ENCODE measurements around the gene AKT3. TPM values are rescaled to one million over a fixed set of nuclear protein-coding genes. Genes with fewer than 3 reads are reported as not detected.

AKT3 gene
- total RNA-seq, 5 donors from 2014 or later (not counting 1 experiment from before 2014, with no cell fraction given), result 94.5 to 124 (median 112) TPM

GRCh38 chr1:243488459-243489157, 361.4 kb downstream of the AKT3 start:
- CTCF ChIA-PET, result no interaction called here
- Mint-ChIP-seq H3K4me1 (peaks cover 0 to 8% (median 5%) of the 10 kb centered on the region in 3 donors), H3K27me3 (no peaks in the 10 kb centered on the region), H3K27ac (no peak overlapping the region), H3K4me3 (no peak overlapping the region), H3K9me3 (no peaks in the 10 kb centered on the region), H3K36me3 (no peaks in the 10 kb centered on the region)
- Histone ChIP-seq H3K9me3 (no peaks in the 10 kb centered on the region), H3K4me3 (ENCODE audit: control insufficient read depth in 1 of 2, extremely low read depth in 1 of 2, low read length in 1 of 2) (no peak overlapping the region), H3K36me3 (ENCODE audit: control insufficient read depth in 2 of 2, extremely low read depth in 1 of 2, insufficient read depth in 1 of 2, low read length in 1 of 2) (peaks cover 0 to 15% of the 10 kb centered on the region in 2 donors), H3K27ac (ENCODE audit: low read length) (no peak overlapping the region), H3K27me3 (replicated peaks in 1 of 2; ENCODE audit: control insufficient read depth in 2 of 2, extremely low read depth in 1 of 2, insufficient read depth in 2 of 2, low read length in 1 of 2) (no peaks in the 10 kb centered on the region), H3K4me1 (ENCODE audit: control insufficient read depth in 1 of 2, extremely low read depth in 1 of 2, insufficient read depth in 2 of 2, low read length in 2 of 2) (peaks cover 0 to under 1% of the 10 kb centered on the region in 2 experiments)
- no peak for DNase-seq
- no peak for ATAC-seq (replicated peaks in 1 of 4)
- POLR2A ChIA-PET, result no interaction called here
- 93% methylated on average over 16 of the region's 20 CpGs for WGBS (ENCODE audit: insufficient coverage)

- no peak overlapping the region for H3K27ac ChIP-seq (ENCODE audit: low read length)
- H3K27me3 ChIP-seq (replicated peaks in 1 of 2; ENCODE audit: control insufficient read depth in 2 of 2, extremely low read depth in 1 of 2, insufficient read depth in 2 of 2, low read length in 1 of 2), result peaks cover 0 to 2% of the 10 kb centered on the region in 2 experiments
- peaks cover 2 to 8% of the 10 kb centered on the region in 2 experiments for H3K4me1 ChIP-seq (ENCODE audit: control insufficient read depth in 1 of 2, extremely low read depth in 1 of 2, insufficient read depth in 2 of 2, low read length in 2 of 2)
- DNase-seq (peak in 1 of 35 experiments; percentile 20), ATAC-seq (replicated peaks in 1 of 4) (no peak)
- Mint-ChIP-seq H3K9me3 (no peaks in the 10 kb centered on the region), H3K36me3 (no peaks in the 10 kb centered on the region), H3K4me1 (peaks cover 2 to 11% (median 9%) of the 10 kb centered on the region in 3 donors), H3K27me3 (no peaks in the 10 kb centered on the region), H3K27ac (no peak overlapping the region), H3K4me3 (no peak overlapping the region)
- no peaks in the 10 kb centered on the region for H3K9me3 ChIP-seq
- peaks cover 0 to 15% of the 10 kb centered on the region in 2 donors for H3K36me3 ChIP-seq (ENCODE audit: control insufficient read depth in 2 of 2, extremely low read depth in 1 of 2, insufficient read depth in 1 of 2, low read length in 1 of 2)
- ChIA-PET POLR2A (no interaction called here), CTCF (no interaction called here)
- WGBS (ENCODE audit: insufficient coverage), result 92% methylated on average over 39 of the region's 40 CpGs
- H3K4me3 ChIP-seq (ENCODE audit: control insufficient read depth in 1 of 2, extremely low read depth in 1 of 2, low read length in 1 of 2), result no peak overlapping the region
Observed at GRCh38 chr1:243487649-243488227, 362.3 kb downstream of the AKT3 start.

- 92% methylated on average over 10 of the region's 15 CpGs for WGBS (ENCODE audit: insufficient coverage)
- Mint-ChIP-seq H3K36me3 (no peaks in the 10 kb centered on the region), H3K9me3 (no peaks in the 10 kb centered on the region), H3K4me1 (peaks cover 8 to 17% (median 14%) of the 10 kb centered on the region in 3 donors), H3K27me3 (no peaks in the 10 kb centered on the region), H3K27ac (no peak overlapping the region), H3K4me3 (no peak overlapping the region)
- Histone ChIP-seq H3K4me1 (ENCODE audit: control insufficient read depth in 1 of 2, extremely low read depth in 1 of 2, insufficient read depth in 2 of 2, low read length in 2 of 2) (peaks cover 7 to 14% of the 10 kb centered on the region in 2 experiments), H3K4me3 (ENCODE audit: control insufficient read depth in 1 of 2, extremely low read depth in 1 of 2, low read length in 1 of 2) (no peak overlapping the region), H3K27me3 (replicated peaks in 1 of 2; ENCODE audit: control insufficient read depth in 2 of 2, extremely low read depth in 1 of 2, insufficient read depth in 2 of 2, low read length in 1 of 2) (peaks cover 0 to 8% of the 10 kb centered on the region in 2 experiments), H3K9me3 (no peaks in the 10 kb centered on the region), H3K36me3 (ENCODE audit: control insufficient read depth in 2 of 2, extremely low read depth in 1 of 2, insufficient read depth in 1 of 2, low read length in 1 of 2) (peaks cover 0 to 15% of the 10 kb centered on the region in 2 donors), H3K27ac (ENCODE audit: low read length) (no peak overlapping the region)
- no peak for ATAC-seq (replicated peaks in 1 of 4)
- POLR2A ChIA-PET, result no interaction called here
- CTCF ChIA-PET, result no interaction called here
- no peak for DNase-seq
Observed at GRCh38 chr1:243487036-243487648, 362.9 kb downstream of the AKT3 start.

DNA sequence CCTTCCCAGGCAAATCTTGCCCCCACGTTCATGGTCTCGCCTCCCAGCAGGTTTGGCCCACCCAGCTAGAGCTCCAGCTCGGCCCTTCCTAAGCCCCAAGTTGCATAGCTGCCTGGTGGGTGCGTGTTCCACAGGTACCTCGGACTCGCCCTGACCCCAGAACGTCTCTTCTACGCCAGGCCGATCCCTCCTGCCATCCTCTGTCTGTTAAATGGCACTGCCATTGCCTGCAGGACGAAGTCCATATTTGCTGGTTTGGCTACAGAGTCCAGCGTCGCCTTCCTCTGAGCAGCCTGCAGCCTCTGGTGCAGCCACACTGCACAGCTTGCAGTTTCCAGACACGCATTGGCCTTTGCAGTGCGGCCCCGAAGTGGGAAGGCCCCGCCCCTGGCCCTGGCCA, 366.1 kb downstream of the AKT3 start:
- DNase-seq, result no peak
- H3K27ac Mint-ChIP-seq, result no peak overlapping the region

DNA sequence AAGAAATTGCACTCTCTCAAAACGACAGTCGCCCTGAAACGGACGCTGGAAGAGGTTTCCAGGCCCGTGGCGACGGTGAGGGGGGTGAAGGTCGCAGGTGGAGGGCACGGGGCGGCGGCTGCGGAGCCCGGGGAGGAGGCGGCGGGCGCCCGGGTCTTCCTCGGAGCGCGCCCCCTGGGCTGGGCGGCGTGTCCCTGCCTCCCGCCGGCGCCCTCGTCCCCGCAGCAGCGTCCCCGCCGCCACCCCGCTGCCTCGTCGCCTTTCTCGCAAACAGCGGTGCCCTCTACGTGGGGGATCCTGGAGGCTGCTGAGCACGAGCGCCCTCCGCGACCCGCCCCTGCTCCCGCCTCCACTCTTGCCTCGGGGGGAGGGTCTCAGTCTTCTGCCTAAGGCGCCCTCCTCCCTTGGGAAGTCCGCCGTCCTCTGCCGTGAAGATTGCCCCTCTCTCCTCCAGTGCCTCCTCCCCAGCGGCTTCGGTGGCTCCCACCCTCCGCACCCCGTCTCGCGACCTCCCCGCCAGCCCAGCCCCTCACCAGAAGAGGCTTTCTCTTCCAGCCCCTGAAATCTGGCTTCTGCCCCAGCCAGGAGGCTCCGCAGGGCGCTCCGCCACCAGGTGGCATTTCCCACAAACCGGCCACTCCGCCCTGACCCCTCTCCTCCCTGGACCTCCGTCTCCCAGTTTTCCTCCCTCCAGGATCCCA, 366.8 kb downstream of the AKT3 start:
- H3K27ac Mint-ChIP-seq, result no peak overlapping the region
- WGBS (ENCODE audit: insufficient coverage), result 17% methylated on average over 48 of the region's 60 CpGs
- H3K27me3 ChIP-seq (replicated peaks in 1 of 2; ENCODE audit: control insufficient read depth in 2 of 2, extremely low read depth in 1 of 2, insufficient read depth in 2 of 2, low read length in 1 of 2), result peaks cover 0 to 12% of the 10 kb centered on the region in 2 experiments
- no peaks in the 10 kb centered on the region for H3K9me3 ChIP-seq
- H3K4me3 ChIP-seq (ENCODE audit: control insufficient read depth in 1 of 2, extremely low read depth in 1 of 2, low read length in 1 of 2), result peak overlapping the region; percentile 47 to 76
- ATAC-seq (replicated peaks in 1 of 4) (peak; percentile 46 to 63 (median 60)), DNase-seq (peak in 13 of 35 experiments; percentile 6 to 25 (median 11))
- H3K36me3 Mint-ChIP-seq, result peaks cover 2% of the 10 kb centered on the region
- peaks cover 0 to 2% of the 10 kb centered on the region in 2 donors for H3K36me3 ChIP-seq (ENCODE audit: control insufficient read depth in 2 of 2, extremely low read depth in 1 of 2, insufficient read depth in 1 of 2, low read length in 1 of 2)
- CTCF ChIA-PET, result interaction anchor here in 1 of 2 donors (0.6 kb wide), 1 partner anchor 8 kb away, joined by 6 read pairs; no protein-coding TSS in a partner anchor
- peaks cover 7 to 17% of the 10 kb centered on the region in 2 experiments for H3K4me1 ChIP-seq (ENCODE audit: control insufficient read depth in 1 of 2, extremely low read depth in 1 of 2, insufficient read depth in 2 of 2, low read length in 2 of 2)
- H3K9me3 Mint-ChIP-seq, result peaks cover 0 to 4% (median 0%) of the 10 kb centered on the region in 3 donors
- no peak overlapping the region for H3K27ac ChIP-seq (ENCODE audit: low read length)
- H3K4me1 Mint-ChIP-seq, result peaks cover 16 to 28% (median 26%) of the 10 kb centered on the region in 3 donors
- H3K4me3 Mint-ChIP-seq, result peak overlapping the region; percentile 61 to 81 (median 78)
- POLR2A ChIA-PET, result no interaction called here
- no peaks in the 10 kb centered on the region for H3K27me3 Mint-ChIP-seq

More for the DNA sequence above, 366.1 kb downstream of the AKT3 start:
- H3K27me3 Mint-ChIP-seq, result no peaks in the 10 kb centered on the region
- WGBS (ENCODE audit: insufficient coverage), result 97% methylated on average over 16 of the region's 16 CpGs
- POLR2A ChIA-PET, result no interaction called here
- CTCF ChIA-PET, result interaction anchor here in 1 of 2 donors (0.6 kb wide), 1 partner anchor 7 kb away, joined by 6 read pairs; no protein-coding TSS in a partner anchor
- no peaks in the 10 kb centered on the region for H3K36me3 Mint-ChIP-seq
- H3K27ac ChIP-seq (ENCODE audit: low read length), result no peak overlapping the region
- peak overlapping the region; percentile 59 to 81 (median 59) for H3K4me3 Mint-ChIP-seq
- ATAC-seq (replicated peaks in 1 of 4), result no peak
- peaks cover 0 to 12% of the 10 kb centered on the region in 2 experiments for H3K27me3 ChIP-seq (replicated peaks in 1 of 2; ENCODE audit: control insufficient read depth in 2 of 2, extremely low read depth in 1 of 2, insufficient read depth in 2 of 2, low read length in 1 of 2)
- peaks cover 16 to 28% (median 26%) of the 10 kb centered on the region in 3 donors for H3K4me1 Mint-ChIP-seq
- peaks cover 0 to 4% (median 0%) of the 10 kb centered on the region in 3 donors for H3K9me3 Mint-ChIP-seq
- peaks cover 7 to 17% of the 10 kb centered on the region in 2 experiments for H3K4me1 ChIP-seq (ENCODE audit: control insufficient read depth in 1 of 2, extremely low read depth in 1 of 2, insufficient read depth in 2 of 2, low read length in 2 of 2)
- peaks cover 0 to 2% of the 10 kb centered on the region in 2 donors for H3K36me3 ChIP-seq (ENCODE audit: control insufficient read depth in 2 of 2, extremely low read depth in 1 of 2, insufficient read depth in 1 of 2, low read length in 1 of 2)
- H3K4me3 ChIP-seq (ENCODE audit: control insufficient read depth in 1 of 2, extremely low read depth in 1 of 2, low read length in 1 of 2), result no peak overlapping the region
- no peaks in the 10 kb centered on the region for H3K9me3 ChIP-seq

Measured in T-cell (primary cell).